GM12878 (cell line): Measurements from ENCODE around the gene ERC2. TPM values are rescaled to one million over a fixed set of nuclear protein-coding genes. Genes with fewer than 3 reads are reported as not detected.

Experiments used
- ATAC-seq: fragments of 200-7000 bp; cut with Tn5 transposase; 3 replicates; pipeline ENCODE4 v1.9.1; 2020; ENCODE audit warnings: mild to moderate bottlenecking, moderate library complexity
- BruUV-seq: library from RNA; stranded (reverse); fragments of 400-500 nt; replicated peaks from 2 replicates; lab custom pipeline; 2021; lab: Mats Ljungman, UMichigan
- CTCF ChIA-PET: fragments of 300-600 bp; sonication (Branson Sonifier 250); formaldehyde crosslinking; extraction: SDS; loops from one replicate; lab custom pipeline; 2021; ENCODE audit warnings: inconsistent platforms; lab: Yijun Ruan, JAX
- POLR2A ChIA-PET: fragments of 350-600 bp; formaldehyde crosslinking; extraction: SDS; loops from one replicate; lab custom pipeline; 2021; ENCODE audit warnings: inconsistent platforms; lab: Charles Lee
- RAD21 ChIA-PET: fragments of 300-600 bp; sonication (Branson Sonifier 250); formaldehyde crosslinking; loops from one replicate; lab custom pipeline; 2023; ENCODE audit warnings: antibody characterized with exemption; ENCODE audit not compliant: unreplicated experiment; lab: Charles Lee
- SMC1A ChIA-PET: fragments of 300-600 bp; sonication (Branson Sonifier 250); formaldehyde crosslinking; loops from one replicate; lab custom pipeline; 2023; ENCODE audit not compliant: unreplicated experiment, uncharacterized antibody; lab: Charles Lee
- DNase-seq: peaks from one replicate; pipeline ENCODE4 v3.0.0-alpha.2; 2011; ENCODE audit warnings: low read depth, low spot score
- FAIRE-seq: peaks from 3 replicates; lab custom pipeline; 2011; peaks lifted over from hg19 to GRCh38; lab: Jason Lieb, UNC
- H2AFZ ChIP-seq: 2 replicates; pipeline ENCODE4 v1.6.0; 2011; ENCODE audit warnings: low read depth, low read length, control low read depth; ENCODE audit not compliant: control insufficient read depth
- H3K27ac ChIP-seq: 2 replicates; pipeline ENCODE4 v1.5.1; 2011; ENCODE audit warnings: control low read depth; ENCODE audit not compliant: control insufficient read depth, insufficient read depth
- H3K27me3 ChIP-seq, 2 experiments: replicated peaks in 1 of 2; 2 replicates each; pipeline versions ENCODE4 v1.6.0 to v1.6.1; 2011; ENCODE audit warnings: low read length in 1 of 2; ENCODE audit not compliant: control insufficient read depth in 2 of 2, insufficient read depth in 2 of 2
- H3K36me3 ChIP-seq, 2 experiments: 2 replicates each; pipeline ENCODE4 v1.5.1; 2011; ENCODE audit warnings: low read length in 1 of 2; ENCODE audit not compliant: control insufficient read depth in 2 of 2, insufficient read depth in 2 of 2
- H3K4me1 ChIP-seq: 2 replicates; pipeline ENCODE4 v1.6.1; 2011; ENCODE audit warnings: mild to moderate bottlenecking, low read length, moderate library complexity, mixed read lengths; ENCODE audit not compliant: control insufficient read depth, insufficient read depth
- H3K4me2 ChIP-seq: 2 replicates; pipeline ENCODE4 v1.6.0; 2011; ENCODE audit warnings: control low read depth; ENCODE audit not compliant: control insufficient read depth, insufficient read depth
- H3K4me3 ChIP-seq: fragments of 200-600 bp; sonication (generic); 2 replicates; pipeline ENCODE4 v1.5.1; 2016
- H3K79me2 ChIP-seq: 2 replicates; pipeline ENCODE4 v1.6.0; 2011; ENCODE audit warnings: low read length; ENCODE audit not compliant: control insufficient read depth, insufficient read depth
- H3K9ac ChIP-seq: 2 replicates; pipeline ENCODE4 v1.8.0; 2011; ENCODE audit warnings: low read length, control low read depth, mixed read lengths; ENCODE audit not compliant: control insufficient read depth, insufficient read depth
- H3K9me3 ChIP-seq: replicated peaks from 3 replicates; pipeline ENCODE4 v1.5.1; 2011; ENCODE audit warnings: mild to moderate bottlenecking, low read length; ENCODE audit not compliant: control insufficient read depth, insufficient read depth
- H4K20me1 ChIP-seq: 2 replicates; pipeline ENCODE4 v1.6.0; 2011; ENCODE audit not compliant: control insufficient read depth, insufficient read depth
- EZH2 ChIP-seq: IDR thresholded peaks from 2 replicates; pipeline ENCODE4 v1.6.1; 2012; ENCODE audit warnings: low read depth, mild to moderate bottlenecking, control low read depth, inconsistent platforms, low read length, borderline replicate concordance; ENCODE audit not compliant: control insufficient read depth
- IRF4 ChIP-seq: IDR thresholded peaks from 2 replicates; pipeline ENCODE4 v1.6.1; 2011; ENCODE audit warnings: low read depth, low read length
- MEF2A ChIP-seq: IDR thresholded peaks from 2 replicates; pipeline ENCODE4 v1.6.1; 2011; ENCODE audit warnings: low read depth, mild to moderate bottlenecking, low read length, moderate library complexity; ENCODE audit not compliant: insufficient read depth
- MTA3 ChIP-seq: IDR thresholded peaks from 2 replicates; pipeline ENCODE4 v1.6.1; 2012; ENCODE audit warnings: low read length, inconsistent platforms, borderline replicate concordance
- NR2F1 ChIP-seq: fragments of 450-650 bp; conservative IDR thresholded peaks from 2 replicates; pipeline ENCODE4 v1.6.1; 2017; ENCODE audit warnings: mild to moderate bottlenecking
- POLR2AphosphoS2 ChIP-seq: IDR thresholded peaks from 2 replicates; pipeline ENCODE4 v1.6.1; 2011; ENCODE audit warnings: low read depth, mild to moderate bottlenecking, low read length, improper control_type of control experiment, moderate library complexity
- WGBS: methylation state at CpG from one replicate; pipeline ENCODE4 v1.1.6; 2016; ENCODE audit warnings: low lambda C conversion rate; ENCODE audit not compliant: insufficient replicate concordance, insufficient coverage; ENCODE audit errors: missing lambda C conversion rate; 5-methylcytosine and 5-hydroxymethylcytosine counted together
- in situ Hi-C: fragments of 300-500 bp; cut with MboI; formaldehyde crosslinking; loops from 9 replicates; pipeline ENCODE4 v1.14.3; 2018; ENCODE audit warnings: mixed read lengths
- intact Hi-C: fragments of 100-400 bp; cut with micrococcal nuclease; formaldehyde crosslinking; loops from one replicate; pipeline ENCODE4 v1.14.2; 2022; ENCODE audit not compliant: unreplicated experiment
- polyA plus RNA-seq, 11 experiments: library from polyadenylated mRNA; depleted of rRNA in 4 of 11; unstranded in 6 of 11; stranded (reverse) in 5 of 11; fragments of >200 nt; fragmentation: Nextera tagmentation in 4 of 11; fragmentation: Illumina TruSeq in 1 of 11; extraction: Ambion mirVana in 4 of 11; extraction: Trizol in 1 of 11; gene quantifications; 1 replicate in 1 of 11; 2 replicates in 10 of 11; pipeline versions ENCODE4 v1.2.1 to v1.2.3, GENCODE V29; 2011 to 2016; ENCODE audit warnings: inconsistent platforms in 2 of 11, missing spikeins in 2 of 11, low read depth in 1 of 11
- total RNA-seq, 4 experiments: library from RNA; depleted of rRNA in 3 of 4; stranded (reverse); fragments of >200 nt in 3 of 4; fragmentation: Illumina TruSeq in 1 of 4; extraction: Trizol in 1 of 4; gene quantifications; 2 replicates each; pipeline versions ENCODE4 v1.2.1 to v1.2.3, GENCODE V29; 2013 to 2021
- TF ChIP-seq, protein P1 (sequence below): fragments of 450-650 bp; IDR thresholded peaks from 2 replicates; pipeline ENCODE4 v1.6.1; 2014; ENCODE audit warnings: mild to moderate bottlenecking

The ERC2 gene
- total and polyA plus RNA-seq, 10 of the 15 experiments (the other 5 are each of a cell fraction or from before 2014, with no cell fraction given) = 0.06 to 1.4 (median 0.12) TPM; not detected in 3

DNA sequence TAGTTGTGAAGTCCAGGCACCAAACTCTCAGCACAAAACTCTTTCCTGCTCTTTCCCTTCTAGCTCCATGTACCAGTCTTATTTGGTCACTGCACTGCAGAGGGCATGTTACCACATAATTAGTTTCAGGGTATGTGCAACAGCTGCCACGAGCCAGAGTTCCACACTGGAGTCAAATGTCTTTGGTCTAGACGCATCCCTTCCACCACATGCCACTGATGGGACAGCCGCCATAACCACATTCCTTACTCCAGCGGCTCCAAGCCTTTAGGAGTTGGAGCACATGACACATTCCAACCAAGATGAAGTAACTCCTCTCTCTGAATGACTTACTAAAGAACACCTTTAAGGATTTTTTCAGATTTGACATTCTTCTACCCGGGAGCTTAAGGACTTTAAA, 153.4 kb downstream of the ERC2 start (continued):
- TF ChIP-seq, protein P1, sequence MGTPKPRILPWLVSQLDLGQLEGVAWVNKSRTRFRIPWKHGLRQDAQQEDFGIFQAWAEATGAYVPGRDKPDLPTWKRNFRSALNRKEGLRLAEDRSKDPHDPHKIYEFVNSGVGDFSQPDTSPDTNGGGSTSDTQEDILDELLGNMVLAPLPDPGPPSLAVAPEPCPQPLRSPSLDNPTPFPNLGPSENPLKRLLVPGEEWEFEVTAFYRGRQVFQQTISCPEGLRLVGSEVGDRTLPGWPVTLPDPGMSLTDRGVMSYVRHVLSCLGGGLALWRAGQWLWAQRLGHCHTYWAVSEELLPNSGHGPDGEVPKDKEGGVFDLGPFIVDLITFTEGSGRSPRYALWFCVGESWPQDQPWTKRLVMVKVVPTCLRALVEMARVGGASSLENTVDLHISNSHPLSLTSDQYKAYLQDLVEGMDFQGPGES = no peak
- TF ChIP-seq IRF4 = no peak

DNA sequence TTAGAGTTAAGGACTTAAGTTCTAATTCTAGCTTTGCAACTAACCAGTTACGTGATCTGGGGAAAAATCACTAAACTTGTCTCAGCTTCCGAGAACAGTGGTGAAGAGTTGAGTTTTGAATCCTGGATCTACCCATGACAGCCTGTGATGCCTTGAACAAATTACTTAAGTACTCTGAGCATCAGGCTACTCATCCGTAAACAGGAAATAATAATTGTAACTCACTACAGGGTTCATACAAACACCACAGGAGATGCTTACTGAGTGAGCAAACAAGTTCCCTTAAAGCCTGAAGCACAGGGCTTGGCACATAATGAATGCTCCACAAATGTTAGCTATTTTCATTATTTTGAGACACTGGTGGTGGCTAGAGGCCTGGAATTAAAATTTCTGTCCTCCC, 158.8 kb downstream of the ERC2 start:
- no peak for DNase-seq
- Histone ChIP-seq H4K20me1 (no peaks in the 10 kb centered on the region), H3K27me3 (no peaks in the 10 kb centered on the region), H3K79me2 (no peaks in the 10 kb centered on the region), H3K36me3 (no peaks in the 10 kb centered on the region), H3K9me3 (no peaks in the 10 kb centered on the region), H3K4me1 (no peaks in the 10 kb centered on the region), H3K9ac (no peak overlapping the region), H3K4me2 (no peak overlapping the region), H3K27ac (no peak overlapping the region), H2AFZ (no peak overlapping the region), H3K4me3 (no peak overlapping the region)
- intact Hi-C loops (no loop called here), in situ Hi-C loops (no loop called here)
- TF ChIP-seq POLR2AphosphoS2 = no peak
- TF ChIP-seq NR2F1 = no peak
- TF ChIP-seq MTA3 = no peak
- TF ChIP-seq MEF2A = no peak
- no peak for TF ChIP-seq EZH2
- 48% methylated on average over 3 of the region's 3 CpGs for WGBS
- ATAC-seq = no peak
- CTCF ChIA-PET = interaction anchor here (1.3 kb wide), 1 partner anchor 32 kb away, joined by 4 read pairs; no protein-coding TSS in a partner anchor
- BruUV-seq = no TSS peak
- SMC1A ChIA-PET = no interaction called here
- RAD21 ChIA-PET = no interaction called here
- no peak for FAIRE-seq
- POLR2A ChIA-PET = no interaction called here
